ENCODE measurements around the gene SLC25A20. TPM values are rescaled to one million over a fixed set of nuclear protein-coding genes. Genes with fewer than 3 reads are reported as not detected.

SLC25A20 gene
- total and polyA plus RNA-seq, 2 of the 4 experiments (the other 2 are of a cell fraction) = 23.8 to 27.1 TPM

- Histone ChIP-seq H2AK5ac (ENCODE audit: low read depth, low read length) (no peak overlapping the region), H4K91ac (ENCODE audit: insufficient read depth, low read depth, low read length) (no peak overlapping the region), H3K9me3 (ENCODE audit: control insufficient read depth, insufficient read depth, low read length) (no peaks in the 10 kb centered on the region), H2AK9ac (replicated peaks; ENCODE audit: low read depth, low read length, poor library complexity) (no peak overlapping the region), H4K5ac (ENCODE audit: low read depth, low read length) (no peak overlapping the region), H3K4me1 (ENCODE audit: control insufficient read depth, insufficient read depth, low read length) (no peaks in the 10 kb centered on the region), H2AFZ (replicated peaks; ENCODE audit: low read length, poor library complexity) (no peak overlapping the region), H2BK5ac (ENCODE audit: low read depth, low read length, poor library complexity, severe bottlenecking) (no peak overlapping the region), H2BK15ac (ENCODE audit: low read depth, low read length) (no peak overlapping the region), H3K23ac (ENCODE audit: low read depth, low read length) (no peak overlapping the region), H3K56ac (ENCODE audit: extremely low read depth, insufficient read depth, low read length) (no peak overlapping the region), H3K4me3 (ENCODE audit: insufficient read depth, low read depth, low read length) (no peak overlapping the region), H3K36me3 (ENCODE audit: control insufficient read depth, insufficient read depth, low read length) (peaks cover 3% of the 10 kb centered on the region), H3K9me1 (ENCODE audit: insufficient read depth, low read length) (peaks cover 9% of the 10 kb centered on the region; the same call in 1 of the 2 replicates), H3K4me2 (ENCODE audit: low read depth, low read length) (no peak overlapping the region), H4K8ac (ENCODE audit: low read depth in 2 of 2, low read length in 2 of 2) (no peak overlapping the region), H3K9ac (ENCODE audit: low read depth, low read length) (no peak overlapping the region), H3K14ac (replicated peaks; ENCODE audit: low read depth, low read length) (no peak overlapping the region), H3K4ac (ENCODE audit: low read depth, low read length) (no peak overlapping the region), H4K20me1 (ENCODE audit: insufficient read depth, low read length) (no peaks in the 10 kb centered on the region), H2BK20ac (ENCODE audit: low read depth, low read length) (no peak overlapping the region), H2BK120ac (ENCODE audit: low read depth, low read length) (no peak overlapping the region), H3K27me3 (ENCODE audit: control insufficient read depth, insufficient read depth, low read length) (no peaks in the 10 kb centered on the region), H3K18ac (ENCODE audit: low read depth, low read length) (no peak overlapping the region), H3K27ac (ENCODE audit: insufficient read depth, low read length) (no peak overlapping the region), H3K79me1 (ENCODE audit: low read depth in 1 of 2, low read length in 2 of 2) (peaks cover under 1% of the 10 kb centered on the region in 2 experiments; a peak in 3 of 4 replicates)
- POLR2A ChIA-PET (ENCODE audit: unreplicated experiment) = no interaction called here
- 100% methylated on average over 2 of the region's 8 CpGs for WGBS, 2 experiments (ENCODE audit: extremely low coverage in 2 of 2, insufficient read length in 1 of 2)
- in situ Hi-C loops (cut with MboI; ENCODE audit: low sequenced_read_pairs) = no loop called here
- CTCF ChIA-PET = no interaction called here
- DNase-seq (no peak), ATAC-seq (ENCODE audit: low read depth) (no peak)
- dilution Hi-C loops (cut with HindIII; ENCODE audit: low sequenced_read_pairs, unreplicated experiment) = no loop called here
- TF ChIP-seq BHLHE40 (IDR thresholded peaks at IDR 0.05; ENCODE audit: low read depth, low read length) (no peak), RAD21 (IDR thresholded peaks at IDR 0.05; ENCODE audit: low read length) (no peak)
- BruUV-seq (replicated peaks) = no TSS peak
- intact Hi-C loops (cut with micrococcal nuclease) = no loop called here
These were observed 7.1 kb downstream of the SLC25A20 start for GRCh38 chr3:48891606-48892005.
